HepG2 (cell line): Measurements from ENCODE around the gene UBASH3A. TPM values are rescaled to one million over a fixed set of nuclear protein-coding genes. Genes with fewer than 3 reads are reported as not detected.

Experiments used
- ATAC-seq: fragments of 200-7000 bp; cut with Tn5 transposase; 3 replicates; pipeline ENCODE4 v1.9.1; 2020; ENCODE audit warnings: mild to moderate bottlenecking, moderate library complexity
- BruUV-seq: library from RNA; stranded (reverse); fragments of 400-500 nt; replicated peaks from 2 replicates; lab custom pipeline; 2021; lab: Mats Ljungman, UMichigan
- CTCF ChIA-PET: fragments of 300-600 bp; formaldehyde crosslinking; extraction: SDS; loops from one replicate; lab custom pipeline; 2021; ENCODE audit warnings: low total read pairs, inconsistent platforms, low intra/inter-chr PET ratio; lab: Yijun Ruan, JAX
- POLR2A ChIA-PET: fragments of 350-600 bp; sonication (Branson Sonifier 250); formaldehyde crosslinking; loops from one replicate; lab custom pipeline; 2020; ENCODE audit warnings: antibody characterized with exemption, inconsistent platforms; lab: Yijun Ruan, JAX
- DNase-seq: peaks from one replicate; pipeline ENCODE4 v3.0.0-alpha.2; 2015; ENCODE audit warnings: low spot score
- FAIRE-seq: peaks from 3 replicates; lab custom pipeline; 2011; peaks lifted over from hg19 to GRCh38; lab: Jason Lieb, UNC
- H2AFZ ChIP-seq: one replicate; pipeline ENCODE4 v1.6.1; 2011; ENCODE audit warnings: low read length, inconsistent platforms
- H3K27ac ChIP-seq: fragments of 300-600 bp; 3 replicates; pipeline ENCODE4 v1.8.0; 2011; ENCODE audit warnings: mixed run types, mild to moderate bottlenecking, mixed read lengths, low read length, inconsistent platforms; ENCODE audit not compliant: insufficient read depth; ENCODE audit errors: extremely low read length
- H3K27me3 ChIP-seq, 2 experiments: fragments of 200-600 bp in 1 of 2; 2 replicates in 1 of 2; 3 replicates in 1 of 2; pipeline versions ENCODE4 v1.6.0 to v1.8.0; 2011; ENCODE audit warnings: low read length in 2 of 2, mild to moderate bottlenecking in 2 of 2, moderate library complexity in 2 of 2, inconsistent platforms in 1 of 2; ENCODE audit not compliant: insufficient read depth in 2 of 2, control insufficient read depth in 1 of 2
- H3K36me3 ChIP-seq, 2 experiments: fragments of 200-600 bp in 1 of 2; replicated peaks in 1 of 2; 2 replicates in 1 of 2; 3 replicates in 1 of 2; pipeline versions ENCODE4 v1.5.1 to v1.8.0; 2011; ENCODE audit warnings: low read length in 2 of 2, inconsistent platforms in 1 of 2; ENCODE audit not compliant: insufficient read depth in 2 of 2, control insufficient read depth in 1 of 2
- H3K4me1 ChIP-seq: 2 replicates; pipeline ENCODE4 v1.5.1; 2012; ENCODE audit warnings: low read length, inconsistent platforms; ENCODE audit not compliant: insufficient read depth
- H3K4me2 ChIP-seq: 2 replicates; pipeline ENCODE4 v1.6.0; 2011; ENCODE audit warnings: low read depth, low read length, inconsistent platforms
- H3K4me3 ChIP-seq, 3 experiments: fragments of 200-600 bp in 1 of 3; sonication (generic), shearing (Covaris generic) in 1 of 3; replicated peaks in 1 of 3; 2 replicates each; pipeline ENCODE4 v1.5.1; 2011 to 2016; ENCODE audit warnings: low read length in 3 of 3, inconsistent platforms in 2 of 3, low read depth in 2 of 3, mild to moderate bottlenecking in 2 of 3, control low read depth in 1 of 3, mixed read lengths in 1 of 3; ENCODE audit not compliant: insufficient read depth in 1 of 3
- H3K79me2 ChIP-seq: one replicate; pipeline ENCODE4 v1.6.1; 2011; ENCODE audit warnings: low read length, inconsistent platforms; ENCODE audit not compliant: insufficient read depth
- H3K9ac ChIP-seq: 2 replicates; pipeline ENCODE4 v1.6.0; 2011; ENCODE audit warnings: mild to moderate bottlenecking, low read depth, low read length, inconsistent platforms; ENCODE audit not compliant: insufficient read depth
- H3K9me3 ChIP-seq: 2 replicates; pipeline ENCODE4 v1.5.1; 2012; ENCODE audit warnings: mild to moderate bottlenecking, low read length
- H4K20me1 ChIP-seq: 2 replicates; pipeline ENCODE4 v1.6.0; 2011; ENCODE audit warnings: inconsistent platforms, mild to moderate bottlenecking, low read length, moderate library complexity; ENCODE audit not compliant: insufficient read depth
- CTCF ChIP-seq: sonication (generic); formaldehyde crosslinking; IDR thresholded peaks from 2 replicates; pipeline ENCODE4 v1.5.0; 2020; ENCODE audit warnings: mild to moderate bottlenecking, missing genetic modification reagents, moderate library complexity
- ESRRA ChIP-seq: sonication (generic); formaldehyde crosslinking; IDR thresholded peaks from 2 replicates; pipeline ENCODE4 v1.5.1; 2020; ENCODE audit warnings: mild to moderate bottlenecking, low read depth, missing genetic modification reagents
- GATA4 ChIP-seq: sonication (generic); IDR thresholded peaks from 2 replicates; pipeline ENCODE4 v1.6.1; 2016; ENCODE audit warnings: antibody characterized with exemption, low read depth, borderline replicate concordance
- SMC3 ChIP-seq: IDR thresholded peaks from 2 replicates; pipeline ENCODE4 v1.6.1; 2011; ENCODE audit warnings: low read length, improper control_type of control experiment
- SUZ12 ChIP-seq: fragments of 150-350 bp; IDR thresholded peaks from 2 replicates; pipeline ENCODE4 v1.6.1; 2014; ENCODE audit warnings: low read depth, low read length
- ZGPAT ChIP-seq: IDR thresholded peaks from 2 replicates; pipeline ENCODE4 v1.6.1; 2016; ENCODE audit warnings: mild to moderate bottlenecking
- WGBS: methylation state at CpG from one replicate; pipeline ENCODE4 v1.1.6; 2017; ENCODE audit warnings: low lambda C conversion rate; 5-methylcytosine and 5-hydroxymethylcytosine counted together
- in situ Hi-C: cut with HindIII; loops from 2 replicates; pipeline ENCODE4 v1.10.0; 2017; ENCODE audit warnings: low pct_unique_long_range_greater_than_20kb; ENCODE audit not compliant: extremely low pct_ligation_motif_present
- intact Hi-C: fragments of 100-400 bp; cut with micrococcal nuclease; formaldehyde crosslinking; loops from one replicate; pipeline ENCODE4 v1.10.0; 2022; ENCODE audit not compliant: unreplicated experiment
- polyA plus RNA-seq, 8 experiments: library from polyadenylated mRNA; depleted of rRNA in 3 of 8; stranded (reverse) in 7 of 8; unstranded in 1 of 8; fragments of >200 nt; fragmentation: Illumina TruSeq in 4 of 8; extraction: Trizol in 4 of 8; gene quantifications; 2 replicates each; pipeline versions ENCODE4 v1.2.1 to v1.2.3, GENCODE V29; 2011 to 2016; ENCODE audit warnings: low read depth in 4 of 8, missing spikeins in 1 of 8, mixed read lengths in 1 of 8; ENCODE audit not compliant: insufficient read depth in 1 of 8
- total RNA-seq, 5 experiments: library from RNA; depleted of rRNA; stranded (reverse); fragments of >200 nt; fragmentation: Illumina TruSeq; extraction: Trizol; gene quantifications; 2 replicates each; pipeline ENCODE4 v1.2.3, GENCODE V29; 2016; ENCODE audit warnings: low read depth in 1 of 5

UBASH3A gene
- total and polyA plus RNA-seq, 2 of the 13 experiments (the other 11 are each of a cell fraction or from before 2014, with no cell fraction given), result not detected

- BruUV-seq, result no TSS peak
- intact Hi-C loops (no loop called here), in situ Hi-C loops (no loop called here)
- CTCF ChIA-PET, result no interaction called here
- no peak overlapping the region for H2AFZ ChIP-seq
- peak; percentile 6 for DNase-seq
- FAIRE-seq, result no peak
- no peak overlapping the region for H3K4me2 ChIP-seq
- no peaks in the 10 kb centered on the region for H3K36me3 ChIP-seq
- peak; percentile 47; the same call in 2 of the 3 replicates for ATAC-seq
- no peak overlapping the region for H3K4me3 ChIP-seq
- H3K79me2 ChIP-seq, result no peaks in the 10 kb centered on the region
- WGBS, result 39% methylated on average over 12 of the region's 12 CpGs
- POLR2A ChIA-PET, result no interaction called here
- H3K27ac ChIP-seq, result no peak overlapping the region
- H3K9ac ChIP-seq, result no peak overlapping the region
- no peaks in the 10 kb centered on the region for H4K20me1 ChIP-seq
- no peaks in the 10 kb centered on the region for H3K27me3 ChIP-seq
- no peak for TF ChIP-seq ESRRA (CRISPR knock-in tag)
- TF ChIP-seq SMC3, result peak; percentile 33; the same call in 1 of the 2 replicates
- TF ChIP-seq GATA4, result no peak
- no peak for TF ChIP-seq ZGPAT (CRISPR knock-in tag)
- peak; percentile 26; the same call in 1 of the 2 replicates for TF ChIP-seq CTCF (CRISPR knock-in tag)
- no peak for TF ChIP-seq SUZ12
- no peaks in the 10 kb centered on the region for H3K9me3 ChIP-seq
- H3K4me1 ChIP-seq, result peaks cover 16% of the 10 kb centered on the region
These were observed 63.7 kb downstream of the UBASH3A start for GRCh38 chr21:42467140-42467983.
